DND-41 (cell line): ENCODE measurements around the gene ADGB.
"Not testable (repeated sequence)": the region's sequence is repeated elsewhere in the genome, so short reads cannot be mapped to it uniquely, and the experiment has no call there.

Experiments
- ATAC-seq: fragments of 200-7000 bp; cut with Tn5 transposase; 3 replicates; pipeline ENCODE4 v1.9.1; 2021; ENCODE audit warnings: low read depth; ENCODE audit not compliant: insufficient read depth
- DNase-seq: peaks from one replicate; pipeline ENCODE4 v3.0.0-alpha.2; 2020
- H2AFZ ChIP-seq: 2 replicates; pipeline ENCODE4 v1.6.0; 2012; ENCODE audit warnings: low read depth, low read length
- H3K27ac ChIP-seq: 2 replicates; pipeline ENCODE4 v1.5.1; 2012; ENCODE audit warnings: low read length, inconsistent platforms
- H3K27me3 ChIP-seq: fragments of 200-600 bp; sonication (generic); 2 replicates; pipeline ENCODE4 v1.6.0; 2012; ENCODE audit warnings: low read length, mild to moderate bottlenecking, inconsistent platforms; ENCODE audit not compliant: insufficient read depth, poor library complexity
- H3K36me3 ChIP-seq: 2 replicates; pipeline ENCODE4 v1.5.1; 2012; ENCODE audit warnings: low read length, inconsistent platforms; ENCODE audit not compliant: insufficient read depth
- H3K4me1 ChIP-seq: 2 replicates; pipeline ENCODE4 v1.5.1; 2012; ENCODE audit warnings: mild to moderate bottlenecking, low read length; ENCODE audit not compliant: insufficient read depth
- H3K4me2 ChIP-seq: 2 replicates; pipeline ENCODE4 v1.6.0; 2012; ENCODE audit warnings: mild to moderate bottlenecking, moderate library complexity, low read length, inconsistent platforms; ENCODE audit not compliant: insufficient read depth
- H3K4me3 ChIP-seq, 2 experiments: fragments of 200-600 bp in 1 of 2; shearing (Covaris generic) in 1 of 2; 2 replicates each; pipeline ENCODE4 v1.5.1; 2012 to 2016; ENCODE audit warnings: inconsistent platforms in 2 of 2, low read length in 2 of 2, mild to moderate bottlenecking in 2 of 2, low read depth in 1 of 2, moderate library complexity in 1 of 2
- H3K79me2 ChIP-seq: 2 replicates; pipeline ENCODE4 v1.6.0; 2012; ENCODE audit warnings: low read length, inconsistent platforms; ENCODE audit not compliant: insufficient read depth
- H3K9ac ChIP-seq: 2 replicates; pipeline ENCODE4 v1.6.0; 2012; ENCODE audit warnings: low read depth, mild to moderate bottlenecking, inconsistent platforms, low read length, moderate library complexity
- H3K9me3 ChIP-seq: 2 replicates; pipeline ENCODE4 v1.5.1; 2012; ENCODE audit warnings: low read length, moderate library complexity, mild to moderate bottlenecking, inconsistent platforms; ENCODE audit not compliant: insufficient read depth, severe bottlenecking
- H4K20me1 ChIP-seq: 2 replicates; pipeline ENCODE4 v1.6.0; 2012; ENCODE audit warnings: low read length; ENCODE audit not compliant: insufficient read depth
- EZH2 ChIP-seq: IDR thresholded peaks from 3 replicates; pipeline ENCODE4 v1.6.1; 2012; ENCODE audit warnings: borderline replicate concordance, low read depth, mild to moderate bottlenecking, moderate library complexity, low read length, inconsistent platforms; ENCODE audit not compliant: severe bottlenecking
- TF ChIP-seq, protein P1 (sequence below): IDR thresholded peaks from 2 replicates; pipeline ENCODE4 v1.5.1; 2012; ENCODE audit warnings: borderline replicate concordance, low read length, moderate library complexity, mild to moderate bottlenecking; ENCODE audit not compliant: poor library complexity, severe bottlenecking; ENCODE audit errors: extremely low read depth

ADGB gene

GRCh38 chr6:146803601-146804000 lies 204.8 kb downstream of the ADGB start:
- H3K9ac ChIP-seq, result no peak overlapping the region

DNA sequence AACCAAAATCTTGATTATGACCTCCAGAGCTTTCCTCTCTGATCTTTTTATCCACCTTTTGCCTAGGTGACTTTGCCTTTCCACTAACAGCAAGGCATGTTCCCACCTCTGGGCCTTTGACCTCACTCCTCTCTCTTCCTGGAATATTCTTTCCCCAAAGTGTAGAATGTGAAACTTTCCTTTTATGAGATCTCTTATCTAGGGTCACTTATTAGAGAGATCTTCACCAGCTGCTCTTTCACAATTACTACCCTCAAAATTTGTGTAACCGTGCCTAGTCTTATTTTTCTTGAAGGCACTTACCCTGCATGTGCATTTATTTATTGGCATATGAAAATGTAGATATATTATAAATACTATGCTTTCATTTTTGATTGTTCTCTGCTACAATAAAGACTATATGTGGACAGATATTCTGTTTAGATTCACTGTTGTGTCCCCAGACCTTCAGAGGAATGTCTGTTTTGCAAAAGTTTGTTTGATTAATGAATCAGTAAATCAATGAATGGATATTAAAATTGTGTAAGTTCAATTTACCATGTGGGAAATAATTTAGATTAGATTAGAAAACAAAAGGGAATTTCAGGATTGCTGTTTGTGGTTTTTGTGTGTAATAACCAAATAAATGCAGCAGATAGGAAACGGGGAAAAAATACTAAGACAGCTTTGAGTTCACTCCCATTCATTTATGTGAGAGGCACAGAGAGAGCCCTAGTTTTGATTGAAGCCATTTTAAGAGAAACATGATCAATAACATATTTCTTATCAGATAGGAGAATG lies 207.0 kb downstream of the ADGB start:
- Histone ChIP-seq H4K20me1 (no peaks in the 10 kb centered on the region), H3K79me2 (no peaks in the 10 kb centered on the region), H3K9me3 (no peaks in the 10 kb centered on the region), H3K36me3 (no peaks in the 10 kb centered on the region), H3K4me2 (no peak overlapping the region), H2AFZ (no peak overlapping the region), H3K4me3 (no peak overlapping the region), H3K9ac (no peak overlapping the region), H3K27me3 (no peaks in the 10 kb centered on the region), H3K4me1 (no peaks in the 10 kb centered on the region), H3K27ac (no peak overlapping the region)
- TF ChIP-seq EZH2, result no peak
- TF ChIP-seq, protein P1, sequence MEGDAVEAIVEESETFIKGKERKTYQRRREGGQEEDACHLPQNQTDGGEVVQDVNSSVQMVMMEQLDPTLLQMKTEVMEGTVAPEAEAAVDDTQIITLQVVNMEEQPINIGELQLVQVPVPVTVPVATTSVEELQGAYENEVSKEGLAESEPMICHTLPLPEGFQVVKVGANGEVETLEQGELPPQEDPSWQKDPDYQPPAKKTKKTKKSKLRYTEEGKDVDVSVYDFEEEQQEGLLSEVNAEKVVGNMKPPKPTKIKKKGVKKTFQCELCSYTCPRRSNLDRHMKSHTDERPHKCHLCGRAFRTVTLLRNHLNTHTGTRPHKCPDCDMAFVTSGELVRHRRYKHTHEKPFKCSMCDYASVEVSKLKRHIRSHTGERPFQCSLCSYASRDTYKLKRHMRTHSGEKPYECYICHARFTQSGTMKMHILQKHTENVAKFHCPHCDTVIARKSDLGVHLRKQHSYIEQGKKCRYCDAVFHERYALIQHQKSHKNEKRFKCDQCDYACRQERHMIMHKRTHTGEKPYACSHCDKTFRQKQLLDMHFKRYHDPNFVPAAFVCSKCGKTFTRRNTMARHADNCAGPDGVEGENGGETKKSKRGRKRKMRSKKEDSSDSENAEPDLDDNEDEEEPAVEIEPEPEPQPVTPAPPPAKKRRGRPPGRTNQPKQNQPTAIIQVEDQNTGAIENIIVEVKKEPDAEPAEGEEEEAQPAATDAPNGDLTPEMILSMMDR, result no peak
- ATAC-seq (no peak), DNase-seq (no peak)

More at GRCh38 chr6:146803601-146804000, 204.8 kb downstream of the ADGB start:
- Histone ChIP-seq H3K27ac (no peak overlapping the region), H3K4me1 (no peaks in the 10 kb centered on the region), H3K36me3 (no peaks in the 10 kb centered on the region), H3K79me2 (no peaks in the 10 kb centered on the region), H3K27me3 (no peaks in the 10 kb centered on the region), H3K4me2 (no peak overlapping the region), H3K9me3 (no peaks in the 10 kb centered on the region), H3K4me3 (no peak overlapping the region), H2AFZ (no peak overlapping the region), H4K20me1 (no peaks in the 10 kb centered on the region)
- ATAC-seq, result no peak
- TF ChIP-seq EZH2, result no peak
- TF ChIP-seq, protein P1, result no peak
- DNase-seq, result no peak

DNA sequence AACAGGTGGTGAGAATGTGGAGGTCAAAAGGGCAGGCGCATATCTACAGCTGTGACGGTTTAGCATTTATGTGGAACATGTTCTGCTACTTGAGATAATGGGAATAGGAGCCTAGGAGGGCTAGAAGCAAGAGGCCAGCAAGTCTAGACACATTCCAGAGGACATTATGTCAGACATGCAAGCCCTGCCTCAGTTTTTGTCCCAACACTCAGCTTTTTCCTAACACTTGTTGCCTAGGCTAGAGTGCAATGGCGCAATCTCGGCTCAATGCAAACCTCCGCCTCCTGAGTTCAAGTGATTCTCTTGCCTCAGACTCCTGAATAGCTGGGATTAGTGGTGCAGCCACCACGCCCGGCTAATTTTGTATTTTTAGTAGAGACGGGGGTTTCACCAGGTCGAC lies 210.2 kb downstream of the ADGB start:
- not testable (repeated sequence) for H3K36me3 ChIP-seq, H3K4me1 ChIP-seq, ATAC-seq, H2AFZ ChIP-seq, H4K20me1 ChIP-seq, H3K27me3 ChIP-seq, H3K4me2 ChIP-seq, H3K9ac ChIP-seq, H3K27ac ChIP-seq, H3K4me3 ChIP-seq, DNase-seq, H3K79me2 ChIP-seq, H3K9me3 ChIP-seq

DNA sequence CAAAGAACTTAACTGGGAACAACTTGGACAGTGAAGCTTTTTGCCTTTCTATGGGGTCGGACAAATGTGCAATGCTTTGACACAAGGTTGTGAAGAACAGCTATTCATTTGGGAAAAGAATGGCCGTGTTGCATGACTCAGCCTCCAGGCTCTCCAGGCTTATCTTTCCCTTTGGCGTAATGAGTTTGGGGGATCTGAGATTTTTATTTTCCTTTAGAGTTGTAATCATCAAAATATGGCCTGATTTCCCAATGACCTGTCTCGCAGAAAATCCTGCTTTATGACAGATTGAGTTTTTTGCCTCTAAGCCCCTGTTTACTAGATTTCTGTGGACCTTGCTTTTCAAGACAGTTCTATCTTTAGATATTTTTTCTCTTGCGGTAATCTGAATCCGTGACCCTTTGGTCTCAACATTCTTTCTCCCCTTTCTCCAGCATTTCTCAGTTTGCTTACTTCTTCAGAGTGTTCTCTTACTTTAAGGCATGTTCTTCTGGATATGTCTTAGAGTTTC lies 214.1 kb downstream of the ADGB start:
- H4K20me1 ChIP-seq, H3K79me2 ChIP-seq, H3K9me3 ChIP-seq, H3K4me1 ChIP-seq, H3K36me3 ChIP-seq, H3K4me2 ChIP-seq, H3K27ac ChIP-seq, ATAC-seq, H2AFZ ChIP-seq, DNase-seq, H3K4me3 ChIP-seq, H3K9ac ChIP-seq, H3K27me3 ChIP-seq: not testable (repeated sequence)
